ENCODE data around the gene LRMDA.

LRMDA gene

GRCh38 chr10:75712242-75712880 is 280.9 kb downstream of the LRMDA start:
- Histone ChIP-seq H3K9me3 (ENCODE audit: low read length) (no peaks in the 10 kb centered on the region), H3K36me3 (ENCODE audit: insufficient read depth, low read length) (no peaks in the 10 kb centered on the region), H3K4me1 (ENCODE audit: insufficient read depth, low read length) (peaks cover 2% of the 10 kb centered on the region), H3K27me3 (ENCODE audit: insufficient read depth, low read length) (peaks cover 5% of the 10 kb centered on the region), H3K4me3 (ENCODE audit: low read length) (no peak overlapping the region), H2AFZ (ENCODE audit: low read depth, low read length) (no peak overlapping the region)

GRCh38 chr10:75716506-75716905 is 285.1 kb downstream of the LRMDA start:
- Histone ChIP-seq H3K9me3 (ENCODE audit: low read length) (no peaks in the 10 kb centered on the region), H3K36me3 (ENCODE audit: insufficient read depth, low read length) (no peaks in the 10 kb centered on the region), H2AFZ (ENCODE audit: low read depth, low read length) (no peak overlapping the region), H3K4me3 (ENCODE audit: low read length) (no peak overlapping the region), H3K4me1 (ENCODE audit: insufficient read depth, low read length) (peaks cover 2% of the 10 kb centered on the region), H3K27me3 (ENCODE audit: insufficient read depth, low read length) (no peaks in the 10 kb centered on the region)

- no peak overlapping the region for H3K4me3 ChIP-seq (ENCODE audit: low read length)
- H3K4me1 ChIP-seq (ENCODE audit: insufficient read depth, low read length) = peaks cover 2% of the 10 kb centered on the region
- H3K27me3 ChIP-seq (ENCODE audit: insufficient read depth, low read length) = no peaks in the 10 kb centered on the region
- no peaks in the 10 kb centered on the region for H3K9me3 ChIP-seq (ENCODE audit: low read length)
- H3K36me3 ChIP-seq (ENCODE audit: insufficient read depth, low read length) = no peaks in the 10 kb centered on the region
- H2AFZ ChIP-seq (ENCODE audit: low read depth, low read length) = no peak overlapping the region
These were observed 285.9 kb downstream of the LRMDA start for GRCh38 chr10:75717126-75717916.

- H3K27me3 ChIP-seq (ENCODE audit: insufficient read depth, low read length) = peaks cover 3% of the 10 kb centered on the region
- H3K4me3 ChIP-seq (ENCODE audit: low read length) = no peak overlapping the region
- H2AFZ ChIP-seq (ENCODE audit: low read depth, low read length) = no peak overlapping the region
- H3K9me3 ChIP-seq (ENCODE audit: low read length) = no peaks in the 10 kb centered on the region
- no peaks in the 10 kb centered on the region for H3K36me3 ChIP-seq (ENCODE audit: insufficient read depth, low read length)
- H3K4me1 ChIP-seq (ENCODE audit: insufficient read depth, low read length) = no peaks in the 10 kb centered on the region
These were observed 287.6 kb downstream of the LRMDA start for GRCh38 chr10:75718991-75719390.

DNA sequence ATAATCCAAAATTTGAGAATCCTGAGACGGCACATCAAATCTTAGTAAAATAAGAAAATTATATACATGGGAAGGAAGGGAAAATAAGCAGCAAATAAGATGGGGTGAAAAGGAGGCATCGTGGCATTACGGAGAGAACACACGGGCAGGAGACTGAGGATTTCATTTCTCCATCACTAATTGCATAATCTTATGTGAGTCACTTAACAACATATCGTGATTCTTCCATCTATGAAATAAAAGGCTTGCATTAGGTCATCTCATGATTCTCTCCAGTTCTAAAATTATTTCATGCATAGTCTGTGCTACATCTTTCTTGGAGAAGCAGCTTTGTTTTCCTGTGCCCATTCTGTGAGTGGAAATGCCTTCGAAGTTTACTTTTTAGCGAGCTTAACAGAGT is 288.7 kb downstream of the LRMDA start:
- H3K4me1 ChIP-seq (ENCODE audit: insufficient read depth, low read length) = no peaks in the 10 kb centered on the region
- H3K27me3 ChIP-seq (ENCODE audit: insufficient read depth, low read length) = peaks cover 3% of the 10 kb centered on the region
- H3K36me3 ChIP-seq (ENCODE audit: insufficient read depth, low read length) = no peaks in the 10 kb centered on the region
- H3K4me3 ChIP-seq (ENCODE audit: low read length) = no peak overlapping the region
- no peaks in the 10 kb centered on the region for H3K9me3 ChIP-seq (ENCODE audit: low read length)
- H2AFZ ChIP-seq (ENCODE audit: low read depth, low read length) = no peak overlapping the region

DNA sequence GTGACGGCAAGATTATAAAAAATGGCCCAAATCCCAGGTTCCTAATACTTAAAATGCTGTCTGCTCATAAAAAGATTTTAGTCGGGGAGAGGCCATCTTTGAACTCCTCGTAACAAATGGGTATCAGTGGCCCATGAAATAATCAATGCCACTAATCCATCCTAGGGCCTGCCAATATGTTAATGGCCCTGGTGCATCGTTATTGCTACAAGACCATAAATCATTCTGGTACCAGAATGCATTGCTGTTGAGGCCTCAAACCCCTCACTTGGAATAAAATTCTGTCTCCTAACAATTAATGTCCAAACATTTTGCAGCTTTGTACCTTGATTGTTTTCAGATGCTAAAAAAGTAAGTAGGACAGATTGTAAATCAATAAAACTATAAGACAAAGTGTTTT is 290.6 kb downstream of the LRMDA start:
- H3K4me1 ChIP-seq (ENCODE audit: insufficient read depth, low read length) = no peaks in the 10 kb centered on the region
- H3K36me3 ChIP-seq (ENCODE audit: insufficient read depth, low read length) = no peaks in the 10 kb centered on the region
- H3K4me3 ChIP-seq (ENCODE audit: low read length) = no peak overlapping the region
- no peak overlapping the region for H2AFZ ChIP-seq (ENCODE audit: low read depth, low read length)
- H3K27me3 ChIP-seq (ENCODE audit: insufficient read depth, low read length) = peaks cover 3% of the 10 kb centered on the region
- no peaks in the 10 kb centered on the region for H3K9me3 ChIP-seq (ENCODE audit: low read length)

DNA sequence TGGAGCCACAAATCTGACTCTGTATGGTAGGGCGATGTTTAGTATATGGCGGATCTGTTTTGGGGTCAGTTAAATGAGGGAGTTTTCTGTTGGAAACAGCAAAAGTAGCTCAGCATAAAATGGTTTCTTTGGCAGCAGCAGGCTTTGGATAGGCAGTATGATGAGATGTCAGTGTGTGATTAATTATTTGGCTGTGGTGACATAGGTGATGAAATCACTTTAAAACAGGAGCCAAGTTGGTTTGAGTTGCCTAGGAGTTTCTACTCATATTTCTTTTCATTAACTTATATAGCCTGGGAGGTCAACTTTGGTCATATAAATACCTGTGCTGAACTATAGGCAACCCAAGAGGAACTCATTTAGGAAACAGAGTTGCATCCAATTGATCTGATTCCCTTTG is 291.2 kb downstream of the LRMDA start:
- no peaks in the 10 kb centered on the region for H3K9me3 ChIP-seq (ENCODE audit: low read length)
- H3K4me1 ChIP-seq (ENCODE audit: insufficient read depth, low read length) = no peaks in the 10 kb centered on the region
- no peaks in the 10 kb centered on the region for H3K36me3 ChIP-seq (ENCODE audit: insufficient read depth, low read length)
- no peak overlapping the region for H3K4me3 ChIP-seq (ENCODE audit: low read length)
- H3K27me3 ChIP-seq (ENCODE audit: insufficient read depth, low read length) = peaks cover 3% of the 10 kb centered on the region
- H2AFZ ChIP-seq (ENCODE audit: low read depth, low read length) = no peak overlapping the region

DNA sequence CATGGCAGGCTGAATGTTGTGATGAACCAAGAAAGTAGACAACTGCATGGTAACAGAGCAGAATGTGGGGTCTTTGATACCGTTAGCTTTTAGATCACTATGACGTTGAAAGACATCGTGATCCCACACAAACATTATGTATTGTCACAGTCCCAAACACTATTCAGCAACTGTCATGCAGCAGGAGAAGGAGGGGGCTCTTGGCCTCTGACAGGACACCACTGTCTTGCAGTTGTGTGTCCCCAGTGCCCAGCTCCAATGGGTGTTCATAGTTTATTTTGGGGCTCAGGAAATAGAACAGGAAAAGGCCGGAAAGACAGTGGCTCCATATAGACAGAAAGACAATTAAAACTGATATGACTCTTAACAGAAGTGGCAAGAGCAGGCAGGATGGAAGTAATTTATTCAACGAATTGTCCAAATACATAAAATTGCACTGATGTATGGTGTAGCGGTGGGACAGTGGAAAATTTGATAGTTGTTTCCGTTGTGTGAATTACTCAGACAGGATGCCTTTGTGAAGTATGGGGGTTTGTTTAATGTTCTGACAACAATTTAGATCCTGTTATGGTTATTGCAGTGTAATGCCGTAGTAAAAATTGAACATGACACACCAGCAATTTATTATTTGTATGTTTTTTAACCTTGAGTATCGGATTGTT is 292.0 kb downstream of the LRMDA start:
- Histone ChIP-seq H3K9me3 (ENCODE audit: low read length) (no peaks in the 10 kb centered on the region), H2AFZ (ENCODE audit: low read depth, low read length) (no peak overlapping the region), H3K36me3 (ENCODE audit: insufficient read depth, low read length) (no peaks in the 10 kb centered on the region), H3K4me1 (ENCODE audit: insufficient read depth, low read length) (no peaks in the 10 kb centered on the region), H3K4me3 (ENCODE audit: low read length) (no peak overlapping the region), H3K27me3 (ENCODE audit: insufficient read depth, low read length) (peaks cover 5% of the 10 kb centered on the region)

GRCh38 chr10:75724047-75724446 is 292.6 kb downstream of the LRMDA start:
- H3K4me3 ChIP-seq (ENCODE audit: low read length) = no peak overlapping the region
- no peaks in the 10 kb centered on the region for H3K9me3 ChIP-seq (ENCODE audit: low read length)
- H3K27me3 ChIP-seq (ENCODE audit: insufficient read depth, low read length) = peaks cover 7% of the 10 kb centered on the region
- H2AFZ ChIP-seq (ENCODE audit: low read depth, low read length) = no peak overlapping the region
- no peaks in the 10 kb centered on the region for H3K36me3 ChIP-seq (ENCODE audit: insufficient read depth, low read length)
- H3K4me1 ChIP-seq (ENCODE audit: insufficient read depth, low read length) = no peaks in the 10 kb centered on the region

GRCh38 chr10:75726522-75727483 is 295.4 kb downstream of the LRMDA start:
- H3K36me3 ChIP-seq (ENCODE audit: insufficient read depth, low read length) = no peaks in the 10 kb centered on the region
- H3K4me1 ChIP-seq (ENCODE audit: insufficient read depth, low read length) = no peaks in the 10 kb centered on the region
- H3K9me3 ChIP-seq (ENCODE audit: low read length) = no peaks in the 10 kb centered on the region
- H2AFZ ChIP-seq (ENCODE audit: low read depth, low read length) = no peak overlapping the region
- no peak overlapping the region for H3K4me3 ChIP-seq (ENCODE audit: low read length)
- peaks cover 7% of the 10 kb centered on the region for H3K27me3 ChIP-seq (ENCODE audit: insufficient read depth, low read length)

GRCh38 chr10:75730847-75731246 is 299.4 kb downstream of the LRMDA start:
- Histone ChIP-seq H2AFZ (ENCODE audit: low read depth, low read length) (no peak overlapping the region), H3K9me3 (ENCODE audit: low read length) (no peaks in the 10 kb centered on the region), H3K4me3 (ENCODE audit: low read length) (no peak overlapping the region), H3K27me3 (ENCODE audit: insufficient read depth, low read length) (peaks cover 4% of the 10 kb centered on the region), H3K36me3 (ENCODE audit: insufficient read depth, low read length) (no peaks in the 10 kb centered on the region), H3K4me1 (ENCODE audit: insufficient read depth, low read length) (no peaks in the 10 kb centered on the region)

GRCh38 chr10:75733135-75733890 is 301.9 kb downstream of the LRMDA start:
- Histone ChIP-seq H3K4me1 (ENCODE audit: insufficient read depth, low read length) (no peaks in the 10 kb centered on the region), H3K36me3 (ENCODE audit: insufficient read depth, low read length) (no peaks in the 10 kb centered on the region), H3K4me3 (ENCODE audit: low read length) (no peak overlapping the region), H3K9me3 (ENCODE audit: low read length) (no peaks in the 10 kb centered on the region), H3K27me3 (ENCODE audit: insufficient read depth, low read length) (peaks cover 3% of the 10 kb centered on the region), H2AFZ (ENCODE audit: low read depth, low read length) (no peak overlapping the region)
